Measurements from ENCODE around the gene ACSL6.

DNA sequence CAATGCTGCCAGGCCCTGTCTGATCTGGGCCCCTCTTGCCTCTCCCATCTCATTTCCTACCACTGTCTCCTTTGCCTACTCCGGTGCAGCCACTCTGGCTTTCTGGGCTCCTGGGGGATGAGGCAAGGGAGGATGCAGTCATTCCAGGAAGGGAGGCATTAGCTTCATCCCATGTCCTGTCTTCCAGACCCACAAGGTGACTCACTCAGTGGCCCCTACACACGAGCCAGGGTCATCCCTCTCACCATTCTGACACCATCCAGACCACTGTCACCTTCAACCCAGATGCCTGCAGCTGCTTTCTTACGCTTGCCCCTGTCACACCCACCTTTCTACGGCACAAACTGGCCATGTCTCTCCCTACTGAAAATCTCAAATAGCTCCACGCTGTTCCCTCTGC is 19.1 kb downstream of the ACSL6 start:
- TF ChIP-seq, protein P1, sequence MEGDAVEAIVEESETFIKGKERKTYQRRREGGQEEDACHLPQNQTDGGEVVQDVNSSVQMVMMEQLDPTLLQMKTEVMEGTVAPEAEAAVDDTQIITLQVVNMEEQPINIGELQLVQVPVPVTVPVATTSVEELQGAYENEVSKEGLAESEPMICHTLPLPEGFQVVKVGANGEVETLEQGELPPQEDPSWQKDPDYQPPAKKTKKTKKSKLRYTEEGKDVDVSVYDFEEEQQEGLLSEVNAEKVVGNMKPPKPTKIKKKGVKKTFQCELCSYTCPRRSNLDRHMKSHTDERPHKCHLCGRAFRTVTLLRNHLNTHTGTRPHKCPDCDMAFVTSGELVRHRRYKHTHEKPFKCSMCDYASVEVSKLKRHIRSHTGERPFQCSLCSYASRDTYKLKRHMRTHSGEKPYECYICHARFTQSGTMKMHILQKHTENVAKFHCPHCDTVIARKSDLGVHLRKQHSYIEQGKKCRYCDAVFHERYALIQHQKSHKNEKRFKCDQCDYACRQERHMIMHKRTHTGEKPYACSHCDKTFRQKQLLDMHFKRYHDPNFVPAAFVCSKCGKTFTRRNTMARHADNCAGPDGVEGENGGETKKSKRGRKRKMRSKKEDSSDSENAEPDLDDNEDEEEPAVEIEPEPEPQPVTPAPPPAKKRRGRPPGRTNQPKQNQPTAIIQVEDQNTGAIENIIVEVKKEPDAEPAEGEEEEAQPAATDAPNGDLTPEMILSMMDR (conservative IDR thresholded peaks at IDR 0.05 in 1 of 2, IDR thresholded peaks at IDR 0.05 in 1 of 2; ENCODE audit: low read depth in 1 of 2, low read length in 2 of 2) = no peak
- no peak for TF ChIP-seq EZH2 (IDR thresholded peaks at IDR 0.05; ENCODE audit: low read length, missing control alignments)
